Measurements from ENCODE around the gene VPS39.
"Not testable (repeated sequence)": the region's sequence is repeated elsewhere in the genome, so short reads cannot be mapped to it uniquely, and the experiment has no call there.

VPS39 gene, protein sequence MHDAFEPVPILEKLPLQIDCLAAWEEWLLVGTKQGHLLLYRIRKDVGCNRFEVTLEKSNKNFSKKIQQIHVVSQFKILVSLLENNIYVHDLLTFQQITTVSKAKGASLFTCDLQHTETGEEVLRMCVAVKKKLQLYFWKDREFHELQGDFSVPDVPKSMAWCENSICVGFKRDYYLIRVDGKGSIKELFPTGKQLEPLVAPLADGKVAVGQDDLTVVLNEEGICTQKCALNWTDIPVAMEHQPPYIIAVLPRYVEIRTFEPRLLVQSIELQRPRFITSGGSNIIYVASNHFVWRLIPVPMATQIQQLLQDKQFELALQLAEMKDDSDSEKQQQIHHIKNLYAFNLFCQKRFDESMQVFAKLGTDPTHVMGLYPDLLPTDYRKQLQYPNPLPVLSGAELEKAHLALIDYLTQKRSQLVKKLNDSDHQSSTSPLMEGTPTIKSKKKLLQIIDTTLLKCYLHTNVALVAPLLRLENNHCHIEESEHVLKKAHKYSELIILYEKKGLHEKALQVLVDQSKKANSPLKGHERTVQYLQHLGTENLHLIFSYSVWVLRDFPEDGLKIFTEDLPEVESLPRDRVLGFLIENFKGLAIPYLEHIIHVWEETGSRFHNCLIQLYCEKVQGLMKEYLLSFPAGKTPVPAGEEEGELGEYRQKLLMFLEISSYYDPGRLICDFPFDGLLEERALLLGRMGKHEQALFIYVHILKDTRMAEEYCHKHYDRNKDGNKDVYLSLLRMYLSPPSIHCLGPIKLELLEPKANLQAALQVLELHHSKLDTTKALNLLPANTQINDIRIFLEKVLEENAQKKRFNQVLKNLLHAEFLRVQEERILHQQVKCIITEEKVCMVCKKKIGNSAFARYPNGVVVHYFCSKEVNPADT

GRCh38 chr15:42207674-42208579 is at the start of gene VPS39:
Gene VPS39, minus strand, starts transcription at chr15:42208304. Its CDS starts 151 bp downstream, at chr15:42208153.
- H3K27me3 ChIP-seq (ENCODE audit: control insufficient read depth in 2 of 2, insufficient read depth in 2 of 2, low read length in 2 of 2) = no peaks in the 10 kb centered on the region
- H3K36me3 ChIP-seq (ENCODE audit: control insufficient read depth in 2 of 2, insufficient read depth in 2 of 2, low read length in 2 of 2) = peaks cover 21 to 24% of the 10 kb centered on the region in 2 donors
- H3K4me3 ChIP-seq (ENCODE audit: low read length in 2 of 2) = peak within 1 kb of the TSS; percentile 96 to 99
- H3K9me3 ChIP-seq (ENCODE audit: control insufficient read depth in 2 of 2, low read length in 2 of 2) = no peaks in the 10 kb centered on the region
- peaks cover 9 to 11% of the 10 kb centered on the region in 2 donors for H3K4me1 ChIP-seq (ENCODE audit: control insufficient read depth in 2 of 2, insufficient read depth in 2 of 2, low read length in 2 of 2)
- H3K9ac ChIP-seq (ENCODE audit: low read depth in 1 of 2, low read length in 2 of 2) = peak within 1 kb of the TSS; percentile 90 to 97
- H3K27ac ChIP-seq (ENCODE audit: low read depth in 2 of 2, low read length in 2 of 2) = peak within 1 kb of the TSS; percentile 66 to 73

DNA sequence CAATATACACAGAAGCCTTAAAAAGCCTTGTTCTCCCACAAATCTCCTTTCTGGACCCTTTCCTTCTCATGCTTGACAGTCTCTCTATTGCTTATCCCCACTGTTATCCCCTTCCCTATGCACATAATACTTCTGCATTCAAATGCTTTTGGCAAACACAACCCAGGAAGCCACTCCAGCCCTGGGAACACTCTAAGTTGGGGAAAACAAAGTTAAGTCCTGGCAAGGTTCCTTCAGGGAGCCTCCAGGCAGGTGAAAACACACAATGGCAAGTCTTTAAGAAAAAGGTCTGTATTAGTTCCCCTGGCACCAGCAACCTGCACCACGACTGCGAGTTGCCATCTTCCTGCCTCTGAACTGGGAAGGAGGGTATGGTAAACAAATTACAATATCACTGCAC is 45.2 kb upstream of the VPS39 start:
- Histone ChIP-seq H3K4me1 (ENCODE audit: control insufficient read depth in 2 of 2, insufficient read depth in 2 of 2, low read length in 2 of 2) (no peaks in the 10 kb centered on the region), H3K9me3 (ENCODE audit: control insufficient read depth in 2 of 2, low read length in 2 of 2) (peaks cover 0 to 3% of the 10 kb centered on the region in 2 donors), H3K27me3 (ENCODE audit: control insufficient read depth in 2 of 2, insufficient read depth in 2 of 2, low read length in 2 of 2) (no peaks in the 10 kb centered on the region), H3K36me3 (ENCODE audit: control insufficient read depth in 2 of 2, insufficient read depth in 2 of 2, low read length in 2 of 2) (peaks cover 25 to 33% of the 10 kb centered on the region in 2 donors), H3K9ac (ENCODE audit: low read depth in 1 of 2, low read length in 2 of 2) (no peak overlapping the region), H3K4me3 (ENCODE audit: low read length in 2 of 2) (no peak overlapping the region), H3K27ac (ENCODE audit: low read depth in 2 of 2, low read length in 2 of 2) (no peak overlapping the region)

GRCh38 chr15:42240823-42241222 is 32.7 kb upstream of the VPS39 start:
- no peak overlapping the region for H3K4me3 ChIP-seq (ENCODE audit: low read length in 2 of 2)
- H3K27ac ChIP-seq (ENCODE audit: low read depth in 2 of 2, low read length in 2 of 2) = no peak overlapping the region
- no peaks in the 10 kb centered on the region for H3K27me3 ChIP-seq (ENCODE audit: control insufficient read depth in 2 of 2, insufficient read depth in 2 of 2, low read length in 2 of 2)
- H3K4me1 ChIP-seq (ENCODE audit: control insufficient read depth in 2 of 2, insufficient read depth in 2 of 2, low read length in 2 of 2) = no peaks in the 10 kb centered on the region
- no peaks in the 10 kb centered on the region for H3K9me3 ChIP-seq (ENCODE audit: control insufficient read depth in 2 of 2, low read length in 2 of 2)
- no peak overlapping the region for H3K9ac ChIP-seq (ENCODE audit: low read depth in 1 of 2, low read length in 2 of 2)
- peaks cover 41 to 50% of the 10 kb centered on the region in 2 donors for H3K36me3 ChIP-seq (ENCODE audit: control insufficient read depth in 2 of 2, insufficient read depth in 2 of 2, low read length in 2 of 2)

DNA sequence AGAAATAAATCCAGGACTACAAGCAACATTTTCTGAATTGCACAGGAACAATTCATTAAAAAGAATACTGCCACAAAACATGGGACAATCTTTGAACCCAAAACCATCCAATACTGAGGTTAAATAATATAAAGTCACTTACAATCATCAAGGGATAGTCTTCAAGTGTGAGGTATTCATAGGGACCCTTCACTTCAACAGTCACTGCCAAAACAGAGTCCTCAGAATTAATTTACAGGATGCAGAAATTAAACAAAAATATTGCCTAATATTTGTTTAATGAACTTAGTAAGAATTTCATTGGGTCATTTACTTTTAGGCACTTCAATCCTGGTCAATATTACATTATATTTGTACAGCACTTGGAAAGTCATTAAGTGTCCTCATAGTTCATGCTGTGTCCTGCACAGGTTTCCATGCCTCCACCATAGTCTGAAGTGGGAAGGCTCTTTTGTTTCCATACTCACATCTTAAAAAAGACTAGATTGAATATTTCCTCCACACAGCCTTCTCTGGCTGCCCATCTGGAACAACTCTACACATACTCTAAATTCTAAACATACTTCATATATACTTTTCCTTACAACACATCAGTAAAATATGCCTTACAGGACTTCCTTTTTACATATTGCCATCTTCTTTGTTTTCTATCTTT is 31.6 kb upstream of the VPS39 start:
- no peaks in the 10 kb centered on the region for H3K27me3 ChIP-seq (ENCODE audit: control insufficient read depth in 2 of 2, insufficient read depth in 2 of 2, low read length in 2 of 2)
- no peak overlapping the region for H3K4me3 ChIP-seq (ENCODE audit: low read length in 2 of 2)
- peaks cover 48 to 55% of the 10 kb centered on the region in 2 donors for H3K36me3 ChIP-seq (ENCODE audit: control insufficient read depth in 2 of 2, insufficient read depth in 2 of 2, low read length in 2 of 2)
- H3K4me1 ChIP-seq (ENCODE audit: control insufficient read depth in 2 of 2, insufficient read depth in 2 of 2, low read length in 2 of 2) = no peaks in the 10 kb centered on the region
- no peak overlapping the region for H3K9ac ChIP-seq (ENCODE audit: low read depth in 1 of 2, low read length in 2 of 2)
- H3K27ac ChIP-seq (ENCODE audit: low read depth in 2 of 2, low read length in 2 of 2) = no peak overlapping the region
- H3K9me3 ChIP-seq (ENCODE audit: control insufficient read depth in 2 of 2, low read length in 2 of 2) = no peaks in the 10 kb centered on the region

DNA sequence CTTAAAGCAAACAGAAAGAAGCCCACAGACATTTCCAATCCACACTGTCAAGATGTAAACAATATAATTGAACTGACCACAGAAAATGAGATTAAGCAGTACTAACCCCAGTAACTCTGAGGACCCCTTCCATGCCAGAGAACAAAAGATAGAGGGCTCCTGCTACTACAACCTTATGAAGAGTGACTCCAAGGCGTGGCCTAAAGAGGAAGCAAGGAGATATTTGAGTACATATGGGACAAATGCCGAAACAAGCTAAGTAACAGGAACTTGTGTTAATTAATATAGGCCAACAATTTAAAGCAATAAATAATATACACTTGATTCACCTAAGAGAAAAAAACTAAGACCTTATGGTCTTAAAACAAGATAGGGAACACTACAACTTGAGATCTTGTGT is 25.0 kb upstream of the VPS39 start:
- H3K27ac ChIP-seq (ENCODE audit: low read depth in 2 of 2, low read length in 2 of 2) = no peak overlapping the region
- no peak overlapping the region for H3K4me3 ChIP-seq (ENCODE audit: low read length in 2 of 2)
- no peak overlapping the region for H3K9ac ChIP-seq (ENCODE audit: low read depth in 1 of 2, low read length in 2 of 2)
- H3K27me3 ChIP-seq (ENCODE audit: control insufficient read depth in 2 of 2, insufficient read depth in 2 of 2, low read length in 2 of 2) = no peaks in the 10 kb centered on the region
- peaks cover 0 to 2% of the 10 kb centered on the region in 2 donors for H3K4me1 ChIP-seq (ENCODE audit: control insufficient read depth in 2 of 2, insufficient read depth in 2 of 2, low read length in 2 of 2)
- H3K9me3 ChIP-seq (ENCODE audit: control insufficient read depth in 2 of 2, low read length in 2 of 2) = no peaks in the 10 kb centered on the region
- peaks cover 46 to 62% of the 10 kb centered on the region in 2 donors for H3K36me3 ChIP-seq (ENCODE audit: control insufficient read depth in 2 of 2, insufficient read depth in 2 of 2, low read length in 2 of 2)

- Histone ChIP-seq H3K4me3 (ENCODE audit: low read length in 2 of 2) (no peak overlapping the region), H3K36me3 (ENCODE audit: control insufficient read depth in 2 of 2, insufficient read depth in 2 of 2, low read length in 2 of 2) (peaks cover 51 to 61% of the 10 kb centered on the region in 2 donors), H3K4me1 (ENCODE audit: control insufficient read depth in 2 of 2, insufficient read depth in 2 of 2, low read length in 2 of 2) (peaks cover 0 to 4% of the 10 kb centered on the region in 2 donors), H3K27me3 (ENCODE audit: control insufficient read depth in 2 of 2, insufficient read depth in 2 of 2, low read length in 2 of 2) (no peaks in the 10 kb centered on the region), H3K9ac (ENCODE audit: low read depth in 1 of 2, low read length in 2 of 2) (no peak overlapping the region), H3K27ac (ENCODE audit: low read depth in 2 of 2, low read length in 2 of 2) (no peak overlapping the region), H3K9me3 (ENCODE audit: control insufficient read depth in 2 of 2, low read length in 2 of 2) (no peaks in the 10 kb centered on the region)
Observed at GRCh38 chr15:42232606-42233005, 24.5 kb upstream of the VPS39 start.

GRCh38 chr15:42231088-42231487 is 23.0 kb upstream of the VPS39 start:
- Histone ChIP-seq H3K27me3 (ENCODE audit: control insufficient read depth in 2 of 2, insufficient read depth in 2 of 2, low read length in 2 of 2) (no peaks in the 10 kb centered on the region), H3K36me3 (ENCODE audit: control insufficient read depth in 2 of 2, insufficient read depth in 2 of 2, low read length in 2 of 2) (peaks cover 52 to 63% of the 10 kb centered on the region in 2 donors), H3K4me1 (ENCODE audit: control insufficient read depth in 2 of 2, insufficient read depth in 2 of 2, low read length in 2 of 2) (peaks cover 0 to 4% of the 10 kb centered on the region in 2 donors), H3K9ac (ENCODE audit: low read depth in 1 of 2, low read length in 2 of 2) (no peak overlapping the region), H3K4me3 (ENCODE audit: low read length in 2 of 2) (no peak overlapping the region), H3K27ac (ENCODE audit: low read depth in 2 of 2, low read length in 2 of 2) (no peak overlapping the region), H3K9me3 (ENCODE audit: control insufficient read depth in 2 of 2, low read length in 2 of 2) (no peaks in the 10 kb centered on the region)

DNA sequence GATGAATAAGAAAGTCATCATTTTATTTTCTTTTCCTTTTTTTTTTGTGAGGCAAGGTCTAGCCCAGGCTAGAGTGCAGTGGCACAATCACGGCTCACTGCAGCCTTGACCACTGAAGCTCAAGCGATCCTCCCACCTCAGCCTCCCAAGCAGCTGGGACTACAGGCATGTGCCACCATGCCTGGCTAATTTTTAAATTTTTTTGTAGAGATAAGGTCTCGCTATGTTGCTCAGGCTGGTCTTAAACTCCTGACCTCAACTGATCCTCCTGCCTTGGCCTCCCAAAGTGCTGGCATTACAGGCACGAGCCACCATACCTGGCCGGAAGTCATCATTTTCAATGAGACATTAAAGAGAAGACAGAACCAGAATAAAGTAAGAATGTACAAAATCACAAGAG is 20.9 kb upstream of the VPS39 start:
- H3K4me1 ChIP-seq (ENCODE audit: control insufficient read depth in 2 of 2, insufficient read depth in 2 of 2, low read length in 2 of 2); H3K9ac ChIP-seq (ENCODE audit: low read depth in 1 of 2, low read length in 2 of 2); H3K27me3 ChIP-seq (ENCODE audit: control insufficient read depth in 2 of 2, insufficient read depth in 2 of 2, low read length in 2 of 2); H3K27ac ChIP-seq (ENCODE audit: low read depth in 2 of 2, low read length in 2 of 2); H3K4me3 ChIP-seq (ENCODE audit: low read length in 2 of 2); H3K9me3 ChIP-seq (ENCODE audit: control insufficient read depth in 2 of 2, low read length in 2 of 2): not testable (repeated sequence)
- peaks cover 57 to 67% of the 10 kb centered on the region in 2 donors for H3K36me3 ChIP-seq (ENCODE audit: control insufficient read depth in 2 of 2, insufficient read depth in 2 of 2, low read length in 2 of 2)

GRCh38 chr15:42228036-42228435 is 19.9 kb upstream of the VPS39 start:
- Histone ChIP-seq H3K9ac (ENCODE audit: low read depth in 1 of 2, low read length in 2 of 2) (no peak overlapping the region), H3K36me3 (ENCODE audit: control insufficient read depth in 2 of 2, insufficient read depth in 2 of 2, low read length in 2 of 2) (peaks cover 63 to 69% of the 10 kb centered on the region in 2 donors)

More at GRCh38 chr15:42228036-42228435, 19.9 kb upstream of the VPS39 start:
- peaks cover 0 to 4% of the 10 kb centered on the region in 2 donors for H3K4me1 ChIP-seq (ENCODE audit: control insufficient read depth in 2 of 2, insufficient read depth in 2 of 2, low read length in 2 of 2)
- H3K27ac ChIP-seq (ENCODE audit: low read depth in 2 of 2, low read length in 2 of 2) = no peak overlapping the region
- no peak overlapping the region for H3K4me3 ChIP-seq (ENCODE audit: low read length in 2 of 2)
- no peaks in the 10 kb centered on the region for H3K9me3 ChIP-seq (ENCODE audit: control insufficient read depth in 2 of 2, low read length in 2 of 2)
- H3K27me3 ChIP-seq (ENCODE audit: control insufficient read depth in 2 of 2, insufficient read depth in 2 of 2, low read length in 2 of 2) = no peaks in the 10 kb centered on the region
